Common myeloid progenitor, CD34-positive (primary cell): ENCODE measurements around the gene PATZ1.

Experiments
- CTCF ChIA-PET: fragments of 350-600 bp; sonication (Branson Sonifier 250); formaldehyde crosslinking; loops from one replicate; lab custom pipeline; 2021; ENCODE audit warnings: antibody characterized with exemption; lab: Charles Lee
- POLR2A ChIA-PET: fragments of 350-600 bp; sonication (Branson Sonifier 250); formaldehyde crosslinking; loops from one replicate; lab custom pipeline; 2021; ENCODE audit warnings: antibody characterized with exemption; lab: Charles Lee
- DNase-seq, 3 donors: peaks; one replicate each; pipeline versions ENCODE4 v3.0.0 to v3.0.0-alpha.2; 2013
- H3K27ac ChIP-seq, 2 experiments: 1 replicate in 1 of 2; 2 replicates in 1 of 2; pipeline ENCODE4 v1.7.0; 2013; ENCODE audit warnings: inconsistent platforms in 2 of 2, low read length in 2 of 2, mild to moderate bottlenecking in 2 of 2, low read depth in 1 of 2, moderate library complexity in 1 of 2; ENCODE audit not compliant: severe bottlenecking in 2 of 2, insufficient read depth in 1 of 2, poor library complexity in 1 of 2
- H3K27me3 ChIP-seq, 5 experiments: replicated peaks in 2 of 5; 1 replicate in 3 of 5; 2 replicates in 2 of 5; pipeline versions ENCODE4 v1.6.1 to v1.7.0; 2013; ENCODE audit warnings: low read length in 4 of 5, mild to moderate bottlenecking in 2 of 5, moderate library complexity in 2 of 5, inconsistent platforms in 1 of 5; ENCODE audit not compliant: insufficient read depth in 5 of 5, control insufficient read depth in 4 of 5
- H3K36me3 ChIP-seq, 4 experiments: 1 replicate in 2 of 4; 2 replicates in 2 of 4; pipeline versions ENCODE4 v1.6.1 to v1.7.0; 2013; ENCODE audit warnings: low read length in 3 of 4, control low read depth in 1 of 4, mild to moderate bottlenecking in 1 of 4; ENCODE audit not compliant: control insufficient read depth in 4 of 4, insufficient read depth in 4 of 4
- H3K4me1 ChIP-seq, 4 experiments: 1 replicate in 3 of 4; 2 replicates in 1 of 4; pipeline versions ENCODE4 v1.6.1 to v1.7.1; 2013; ENCODE audit warnings: low read length in 3 of 4, mild to moderate bottlenecking in 3 of 4, control low read depth in 1 of 4, inconsistent platforms in 1 of 4, moderate library complexity in 1 of 4; ENCODE audit not compliant: control insufficient read depth in 4 of 4, insufficient read depth in 4 of 4; ENCODE audit errors: control extremely low read depth in 1 of 4
- H3K4me3 ChIP-seq, 7 experiments: 1 replicate in 4 of 7; 2 replicates in 3 of 7; pipeline versions ENCODE4 v1.5.1 to v1.7.0; 2013; ENCODE audit warnings: mild to moderate bottlenecking in 7 of 7, low read length in 6 of 7, moderate library complexity in 6 of 7, inconsistent platforms in 2 of 7, low read depth in 2 of 7, control low read depth in 1 of 7; ENCODE audit not compliant: insufficient read depth in 4 of 7, control insufficient read depth in 1 of 7; ENCODE audit errors: extremely low read depth in 1 of 7
- H3K9me3 ChIP-seq, 5 experiments: 1 replicate in 4 of 5; 2 replicates in 1 of 5; pipeline versions ENCODE4 v1.6.1 to v1.7.1; 2013; ENCODE audit warnings: low read length in 4 of 5, mild to moderate bottlenecking in 2 of 5, inconsistent platforms in 1 of 5, low read depth in 1 of 5, moderate library complexity in 1 of 5; ENCODE audit not compliant: control insufficient read depth in 4 of 5, insufficient read depth in 2 of 5; ENCODE audit errors: control extremely low read depth in 1 of 5
- WGBS: methylation state at CpG from one replicate; pipeline ENCODE4 v1.1.5; 2013; ENCODE audit not compliant: insufficient coverage; 5-methylcytosine and 5-hydroxymethylcytosine counted together

The PATZ1 gene

GRCh38 chr22:31367426-31367825 is 21.3 kb upstream of the PATZ1 start:
- peak in 2 of 3 donors; percentile 18 to 24 for DNase-seq
- Histone ChIP-seq H3K27me3 (no peaks in the 10 kb centered on the region), H3K9me3 (no peaks in the 10 kb centered on the region), H3K36me3 (no peaks in the 10 kb centered on the region), H3K4me1 (peaks cover 0 to 3% (median 1%) of the 10 kb centered on the region in 4 experiments), H3K27ac (no peak overlapping the region), H3K4me3 (no peak overlapping the region)
- 17% methylated on average over 1 of the region's 3 CpGs for WGBS
- ChIA-PET CTCF (interaction anchor here (0.9 kb wide), 1 partner anchor 21 kb away, joined by 3 read pairs; the partner anchor contains the start of gene PATZ1), POLR2A (no interaction called here)

GRCh38 chr22:31363885-31364465 is 17.8 kb upstream of the PATZ1 start:
- Histone ChIP-seq H3K36me3 (no peaks in the 10 kb centered on the region), H3K27ac (no peak overlapping the region), H3K4me3 (no peak overlapping the region), H3K4me1 (peaks cover 0 to 3% (median 1%) of the 10 kb centered on the region in 4 experiments), H3K9me3 (no peaks in the 10 kb centered on the region), H3K27me3 (no peaks in the 10 kb centered on the region)
- CTCF ChIA-PET, result interaction anchor here (1.1 kb wide), 1 partner anchor 15 kb away, joined by 3 read pairs; no protein-coding TSS in a partner anchor
- no peak for DNase-seq
- 83% methylated on average over 2 of the region's 3 CpGs for WGBS
- POLR2A ChIA-PET, result no interaction called here

- ChIA-PET POLR2A (no interaction called here), CTCF (no interaction called here)
- no peak overlapping the region for H3K4me3 ChIP-seq
- DNase-seq, result no peak
- no peaks in the 10 kb centered on the region for H3K27me3 ChIP-seq
- no peaks in the 10 kb centered on the region for H3K9me3 ChIP-seq
- whole genome bisulfite sequencing, result 0% methylated on average over 1 of the region's 1 CpG
- no peak overlapping the region for H3K27ac ChIP-seq
- H3K4me1 ChIP-seq, result no peaks in the 10 kb centered on the region
- no peaks in the 10 kb centered on the region for H3K36me3 ChIP-seq
Observed at GRCh38 chr22:31361743-31362142, 15.6 kb upstream of the PATZ1 start.

- Histone ChIP-seq H3K4me3 (no peak overlapping the region), H3K27ac (no peak overlapping the region), H3K4me1 (no peaks in the 10 kb centered on the region), H3K9me3 (no peaks in the 10 kb centered on the region), H3K36me3 (no peaks in the 10 kb centered on the region), H3K27me3 (no peaks in the 10 kb centered on the region)
- DNase-seq, result no peak
- CTCF ChIA-PET, result no interaction called here
- POLR2A ChIA-PET, result no interaction called here
- 100% methylated on average over 1 of the region's 1 CpG for WGBS
Observed at GRCh38 chr22:31360029-31360428, 13.9 kb upstream of the PATZ1 start.

GRCh38 chr22:31354515-31354914 is 8.4 kb upstream of the PATZ1 start:
- ChIA-PET POLR2A (no interaction called here), CTCF (interaction anchor here (0.7 kb wide), 1 partner anchor 37 kb away, joined by 4 read pairs; no protein-coding TSS in a partner anchor)
- H3K27ac ChIP-seq, result no peak overlapping the region
- H3K4me1 ChIP-seq, result no peaks in the 10 kb centered on the region
- no peak overlapping the region for H3K4me3 ChIP-seq
- H3K9me3 ChIP-seq, result no peaks in the 10 kb centered on the region
- 67% methylated on average over 3 of the region's 5 CpGs for WGBS
- H3K27me3 ChIP-seq, result no peaks in the 10 kb centered on the region
- no peaks in the 10 kb centered on the region for H3K36me3 ChIP-seq
- DNase-seq, result no peak

GRCh38 chr22:31350410-31350863 is 4.3 kb upstream of the PATZ1 start:
- Histone ChIP-seq H3K4me1 (peaks cover 0 to 14% (median 13%) of the 10 kb centered on the region in 4 experiments), H3K9me3 (no peaks in the 10 kb centered on the region), H3K27me3 (no peaks in the 10 kb centered on the region), H3K27ac (no peak overlapping the region), H3K36me3 (no peaks in the 10 kb centered on the region), H3K4me3 (no peak overlapping the region)
- peak in 1 of 3 donors; percentile 11 for DNase-seq
- POLR2A ChIA-PET, result no interaction called here
- CTCF ChIA-PET, result no interaction called here
- 93% methylated on average over 6 of the region's 8 CpGs for WGBS

- Histone ChIP-seq H3K36me3 (peaks cover 0 to under 1% (median 0%) of the 10 kb centered on the region in 4 experiments), H3K27me3 (no peaks in the 10 kb centered on the region), H3K9me3 (no peaks in the 10 kb centered on the region), H3K4me1 (peaks cover 0 to 19% (median 17%) of the 10 kb centered on the region in 4 experiments), H3K4me3 (no peak overlapping the region), H3K27ac (no peak overlapping the region)
- DNase-seq, result no peak
- ChIA-PET POLR2A (no interaction called here), CTCF (no interaction called here)
Observed at GRCh38 chr22:31349960-31350359, 3.8 kb upstream of the PATZ1 start.
